GM18873 (cell line): Measurements from ENCODE around the gene SCNN1A.

Experiments
- ATAC-seq: cut with Tn5 transposase; IDR thresholded peaks from one replicate; pipeline ENCODE4 v1.9.1; 2021; ENCODE audit warnings: mild to moderate bottlenecking, moderate library complexity, moderate number of reproducible peaks; ENCODE audit not compliant: unreplicated experiment, low FRiP score

Gene SCNN1A

GRCh38 chr12:6322352-6322751 is 53.0 kb downstream of the SCNN1A start:
- ATAC-seq, result no peak

- no peak for ATAC-seq
Measured at GRCh38 chr12:6321905-6322304, 53.5 kb downstream of the SCNN1A start.

GRCh38 chr12:6319446-6319845 is 55.9 kb downstream of the SCNN1A start:
- no peak for ATAC-seq

GRCh38 chr12:6318440-6318879 is 56.9 kb downstream of the SCNN1A start:
- ATAC-seq, result no peak

- ATAC-seq, result no peak
Measured at GRCh38 chr12:6317693-6318439, 57.5 kb downstream of the SCNN1A start.

- ATAC-seq, result no peak
Measured at GRCh38 chr12:6316921-6317692, 58.3 kb downstream of the SCNN1A start.

GRCh38 chr12:6315704-6316597 is 59.4 kb downstream of the SCNN1A start:
- ATAC-seq, result no peak

- no peak for ATAC-seq
Measured at GRCh38 chr12:6315184-6315583, 60.2 kb downstream of the SCNN1A start.

GRCh38 chr12:6314776-6315175 is 60.6 kb downstream of the SCNN1A start:
- no peak for ATAC-seq

- ATAC-seq, result no peak
Measured at GRCh38 chr12:6313326-6313940, 61.9 kb downstream of the SCNN1A start.

- peak; percentile 69 for ATAC-seq
Measured at GRCh38 chr12:6312529-6313325, 62.6 kb downstream of the SCNN1A start.

GRCh38 chr12:6311822-6312528 is 63.4 kb downstream of the SCNN1A start:
- ATAC-seq, result no peak

GRCh38 chr12:6310771-6311610 is 64.4 kb downstream of the SCNN1A start:
- no peak for ATAC-seq

- ATAC-seq, result no peak
Measured at GRCh38 chr12:6307529-6307928, 67.8 kb downstream of the SCNN1A start.

GRCh38 chr12:6306599-6307220 is 68.7 kb downstream of the SCNN1A start:
- ATAC-seq, result no peak

- ATAC-seq, result no peak
Measured at GRCh38 chr12:6306151-6306550, 69.2 kb downstream of the SCNN1A start.

- ATAC-seq, result no peak
Measured at GRCh38 chr12:6303071-6303470, 72.3 kb downstream of the SCNN1A start.

GRCh38 chr12:6302621-6303020 is 72.7 kb downstream of the SCNN1A start:
- no peak for ATAC-seq
